GM12875 (cell line): ENCODE results near the gene RNFT1.

Experiments
- H3K4me3 ChIP-seq: one replicate; pipeline ENCODE4 v1.5.1; 2011; ENCODE audit warnings: low read depth, low read length, control low read depth
- CTCF ChIP-seq: IDR thresholded peaks from 2 replicates; pipeline ENCODE4 v1.5.1; 2011; ENCODE audit warnings: low read depth, mild to moderate bottlenecking, control low read depth, inconsistent platforms, low read length, moderate library complexity, borderline replicate concordance; ENCODE audit not compliant: insufficient read depth

The RNFT1 gene

GRCh38 chr17:59916446-59916845 is 48.1 kb downstream of the RNFT1 start:
- no peak overlapping the region for H3K4me3 ChIP-seq
- TF ChIP-seq CTCF: no peak

GRCh38 chr17:59914274-59914854 is 50.2 kb downstream of the RNFT1 start:
- peak; percentile 25; the same call in 1 of the 2 replicates for TF ChIP-seq CTCF
- no peak overlapping the region for H3K4me3 ChIP-seq

- TF ChIP-seq CTCF: no peak
Measured at GRCh38 chr17:59907467-59907866, 57.1 kb downstream of the RNFT1 start.

GRCh38 chr17:59903455-59903854 is 61.1 kb downstream of the RNFT1 start:
- no peak for TF ChIP-seq CTCF
- H3K4me3 ChIP-seq: no peak overlapping the region

More at GRCh38 chr17:59907467-59907866, 57.1 kb downstream of the RNFT1 start:
- no peak overlapping the region for H3K4me3 ChIP-seq
